Panc1 (cell line): ENCODE results near the gene RADX. TPM values are rescaled to one million over a fixed set of nuclear protein-coding genes. Genes with fewer than 3 reads are reported as not detected.

Experiments used
- ATAC-seq: fragments of 200-7000 bp; cut with Tn5 transposase; 2 replicates; pipeline ENCODE4 v1.9.1; 2020; ENCODE audit warnings: mild to moderate bottlenecking, moderate library complexity
- BruUV-seq: library from RNA; stranded (reverse); fragments of 400-500 nt; replicated peaks from 2 replicates; lab custom pipeline; 2021; lab: Mats Ljungman, UMichigan
- CTCF ChIA-PET: fragments of 300-600 bp; sonication (Branson Sonifier 250); formaldehyde crosslinking; loops from one replicate; lab custom pipeline; 2022; ENCODE audit warnings: antibody characterized with exemption; lab: Charles Lee
- POLR2A ChIA-PET: fragments of 300-600 bp; sonication (Branson Sonifier 250); formaldehyde crosslinking; loops from one replicate; lab custom pipeline; 2022; ENCODE audit warnings: antibody characterized with exemption; lab: Charles Lee
- DNase-seq: peaks from one replicate; pipeline ENCODE4 v3.0.0-alpha.2; 2010; ENCODE audit warnings: low read depth, low spot score
- H3K27ac ChIP-seq: 2 replicates; pipeline ENCODE4 v1.5.1; 2011; ENCODE audit warnings: mild to moderate bottlenecking, low read length, inconsistent platforms
- H3K27me3 ChIP-seq: fragments of 200-500 bp; sonication (Bioruptor generic); 2 replicates; pipeline ENCODE4 v1.6.0; 2014; ENCODE audit warnings: low read length, inconsistent platforms; ENCODE audit not compliant: control insufficient read depth, insufficient read depth
- H3K36me3 ChIP-seq: fragments of 200-500 bp; sonication (Bioruptor generic); 2 replicates; pipeline ENCODE4 v1.5.1; 2014; ENCODE audit warnings: inconsistent platforms, mild to moderate bottlenecking, low read length, moderate library complexity; ENCODE audit not compliant: control insufficient read depth, insufficient read depth
- H3K4me1 ChIP-seq: 2 replicates; pipeline ENCODE4 v1.5.1; 2011; ENCODE audit warnings: inconsistent platforms, mild to moderate bottlenecking, low read length, moderate library complexity; ENCODE audit not compliant: control insufficient read depth, insufficient read depth
- H3K4me3 ChIP-seq, 2 experiments: 2 replicates each; pipeline ENCODE4 v1.5.1; 2011 to 2012; ENCODE audit warnings: low read depth in 2 of 2, low read length in 2 of 2, mild to moderate bottlenecking in 2 of 2, inconsistent platforms in 1 of 2, moderate library complexity in 1 of 2
- H3K9me3 ChIP-seq: fragments of 200-500 bp; sonication (Bioruptor generic); 2 replicates; pipeline ENCODE4 v1.5.1; 2014; ENCODE audit warnings: low read depth, mild to moderate bottlenecking, inconsistent platforms, low read length, moderate library complexity; ENCODE audit not compliant: control insufficient read depth, insufficient read depth
- CTCF ChIP-seq: fragments of 450-650 bp; IDR thresholded peaks from 2 replicates; pipeline ENCODE4 v1.5.1; 2017; ENCODE audit warnings: mild to moderate bottlenecking
- POLR2AphosphoS5 ChIP-seq: IDR thresholded peaks from 2 replicates; pipeline ENCODE4 v1.6.1; 2012; ENCODE audit warnings: mild to moderate bottlenecking, low read depth, low read length, moderate library complexity
- SIN3A ChIP-seq: IDR thresholded peaks from 2 replicates; pipeline ENCODE4 v1.6.1; 2012; ENCODE audit warnings: low read depth, mild to moderate bottlenecking, low read length, moderate library complexity, borderline replicate concordance; ENCODE audit not compliant: insufficient read depth
- TCF7L2 ChIP-seq: IDR thresholded peaks from 2 replicates; pipeline ENCODE4 v1.6.1; 2011; ENCODE audit warnings: mild to moderate bottlenecking, low read depth, low read length, inconsistent platforms
- in situ Hi-C: cut with HindIII; loops from 2 replicates; pipeline ENCODE4 v1.10.0; 2016; ENCODE audit warnings: low sequenced_read_pairs, low pct_unique_long_range_greater_than_20kb
- intact Hi-C: fragments of 100-400 bp; cut with micrococcal nuclease; formaldehyde crosslinking; loops from one replicate; pipeline ENCODE4 v1.10.0; 2022; ENCODE audit not compliant: unreplicated experiment
- total RNA-seq: library from RNA; stranded (reverse); gene quantifications from one replicate; pipeline ENCODE4 v1.2.1, GENCODE V29; 2021; ENCODE audit not compliant: unreplicated experiment
- TF ChIP-seq, protein P1 (sequence below), 2 experiments: IDR thresholded peaks; 2 replicates each; pipeline ENCODE4 v1.6.1; 2011 to 2012; ENCODE audit warnings: low read depth in 2 of 2, control low read depth in 1 of 2, low read length in 1 of 2, mild to moderate bottlenecking in 1 of 2, moderate library complexity in 1 of 2; ENCODE audit not compliant: insufficient read depth in 1 of 2

The RADX gene
- total RNA-seq, 1 experiment from 2014 or later: 5.2 TPM

DNA sequence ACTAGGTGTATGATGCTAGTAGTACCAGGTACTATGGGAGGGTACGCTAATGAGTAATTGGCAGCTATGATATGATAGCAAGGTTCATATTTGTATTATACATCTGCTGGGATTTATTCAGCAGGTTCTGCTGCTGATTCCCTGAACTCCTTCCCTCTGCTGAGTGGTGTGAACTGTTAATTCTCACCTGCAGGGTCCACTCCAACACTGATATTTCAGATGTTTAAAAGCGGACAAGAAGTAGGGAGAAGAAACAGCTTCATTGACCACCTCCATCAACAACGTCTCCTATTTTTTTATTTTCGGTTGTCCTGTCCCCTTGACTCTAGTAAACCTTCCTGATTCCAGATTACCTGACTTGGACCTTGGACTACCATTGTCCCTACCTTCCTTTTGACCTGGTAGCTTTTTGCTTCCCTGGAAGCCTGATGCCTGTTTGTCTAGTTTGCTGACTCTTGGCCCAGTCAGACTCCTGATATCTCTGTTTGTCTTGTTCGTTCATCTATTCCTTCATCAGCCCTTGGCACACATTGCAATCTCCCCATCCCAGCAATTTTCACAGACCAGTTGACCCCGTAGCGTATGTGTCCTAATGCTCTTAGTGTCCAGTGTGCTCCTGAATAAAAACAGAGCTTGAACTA lies 80.8 kb downstream of the RADX start:
- intact Hi-C loops: no loop called here
- ChIA-PET CTCF (no interaction called here), POLR2A (no interaction called here)
- H3K36me3 ChIP-seq: no peaks in the 10 kb centered on the region
- H3K27ac ChIP-seq: no peak overlapping the region
- TF ChIP-seq SIN3A (no peak), CTCF (no peak)
- no peaks in the 10 kb centered on the region for H3K4me1 ChIP-seq
- ATAC-seq (no peak), DNase-seq (no peak)
- no peaks in the 10 kb centered on the region for H3K27me3 ChIP-seq
- in situ Hi-C loops: no loop called here
- no peak overlapping the region for H3K4me3 ChIP-seq
- BruUV-seq: no TSS peak
- no peaks in the 10 kb centered on the region for H3K9me3 ChIP-seq

- BruUV-seq: no TSS peak
- CTCF ChIA-PET: no interaction called here
- DNase-seq (no peak), ATAC-seq (no peak)
- no peaks in the 10 kb centered on the region for H3K27me3 ChIP-seq
- H3K36me3 ChIP-seq: no peaks in the 10 kb centered on the region
- in situ Hi-C loops: no loop called here
- no peak overlapping the region for H3K4me3 ChIP-seq
- no peak overlapping the region for H3K27ac ChIP-seq
- TF ChIP-seq CTCF (peak; percentile 9; the same call in 1 of the 2 replicates), POLR2AphosphoS5 (no peak)
- H3K4me1 ChIP-seq: no peaks in the 10 kb centered on the region
- intact Hi-C loops: no loop called here
- H3K9me3 ChIP-seq: no peaks in the 10 kb centered on the region
- POLR2A ChIA-PET: no interaction called here
Measured at GRCh38 chrX:106696502-106696901, 84.7 kb downstream of the RADX start.

DNA sequence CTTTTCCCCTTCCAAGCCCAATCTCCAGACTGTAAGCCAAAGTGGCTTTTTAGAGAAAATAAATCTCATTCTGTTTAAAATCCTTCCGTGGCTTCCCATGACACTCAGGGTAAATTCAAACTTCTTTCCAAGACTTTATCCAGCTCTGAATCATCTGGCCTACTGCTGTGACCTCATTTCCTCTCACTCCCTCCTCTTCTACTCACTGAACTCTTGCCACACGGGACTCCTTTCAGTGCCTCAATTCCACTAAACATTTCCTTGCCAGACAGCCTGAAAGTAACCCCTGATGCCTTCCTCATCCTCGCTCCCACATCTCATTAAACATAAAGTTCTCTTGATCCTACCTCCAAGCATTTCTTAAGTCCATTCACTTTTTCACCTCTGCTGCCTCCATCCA lies 86.9 kb downstream of the RADX start:
- TF ChIP-seq TCF7L2 (no peak), CTCF (no peak), POLR2AphosphoS5 (no peak), SIN3A (no peak)
- TF ChIP-seq, protein P1, sequence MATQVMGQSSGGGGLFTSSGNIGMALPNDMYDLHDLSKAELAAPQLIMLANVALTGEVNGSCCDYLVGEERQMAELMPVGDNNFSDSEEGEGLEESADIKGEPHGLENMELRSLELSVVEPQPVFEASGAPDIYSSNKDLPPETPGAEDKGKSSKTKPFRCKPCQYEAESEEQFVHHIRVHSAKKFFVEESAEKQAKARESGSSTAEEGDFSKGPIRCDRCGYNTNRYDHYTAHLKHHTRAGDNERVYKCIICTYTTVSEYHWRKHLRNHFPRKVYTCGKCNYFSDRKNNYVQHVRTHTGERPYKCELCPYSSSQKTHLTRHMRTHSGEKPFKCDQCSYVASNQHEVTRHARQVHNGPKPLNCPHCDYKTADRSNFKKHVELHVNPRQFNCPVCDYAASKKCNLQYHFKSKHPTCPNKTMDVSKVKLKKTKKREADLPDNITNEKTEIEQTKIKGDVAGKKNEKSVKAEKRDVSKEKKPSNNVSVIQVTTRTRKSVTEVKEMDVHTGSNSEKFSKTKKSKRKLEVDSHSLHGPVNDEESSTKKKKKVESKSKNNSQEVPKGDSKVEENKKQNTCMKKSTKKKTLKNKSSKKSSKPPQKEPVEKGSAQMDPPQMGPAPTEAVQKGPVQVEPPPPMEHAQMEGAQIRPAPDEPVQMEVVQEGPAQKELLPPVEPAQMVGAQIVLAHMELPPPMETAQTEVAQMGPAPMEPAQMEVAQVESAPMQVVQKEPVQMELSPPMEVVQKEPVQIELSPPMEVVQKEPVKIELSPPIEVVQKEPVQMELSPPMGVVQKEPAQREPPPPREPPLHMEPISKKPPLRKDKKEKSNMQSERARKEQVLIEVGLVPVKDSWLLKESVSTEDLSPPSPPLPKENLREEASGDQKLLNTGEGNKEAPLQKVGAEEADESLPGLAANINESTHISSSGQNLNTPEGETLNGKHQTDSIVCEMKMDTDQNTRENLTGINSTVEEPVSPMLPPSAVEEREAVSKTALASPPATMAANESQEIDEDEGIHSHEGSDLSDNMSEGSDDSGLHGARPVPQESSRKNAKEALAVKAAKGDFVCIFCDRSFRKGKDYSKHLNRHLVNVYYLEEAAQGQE (IDR thresholded peaks at IDR 0.05; ENCODE audit: insufficient read depth in 1 of 2, low read depth in 2 of 2, low read length in 1 of 2): no peak
- intact Hi-C loops: no loop called here
- Histone ChIP-seq H3K36me3 (no peaks in the 10 kb centered on the region), H3K4me1 (no peaks in the 10 kb centered on the region), H3K27ac (no peak overlapping the region), H3K4me3 (no peak overlapping the region), H3K27me3 (no peaks in the 10 kb centered on the region), H3K9me3 (no peaks in the 10 kb centered on the region)
- POLR2A ChIA-PET: interaction anchor here (0.7 kb wide), 1 partner anchor 101 kb away, joined by 4 read pairs; no protein-coding TSS in a partner anchor
- DNase-seq (no peak), ATAC-seq (no peak)
- in situ Hi-C loops: no loop called here
- CTCF ChIA-PET: no interaction called here
- no TSS peak for BruUV-seq
